ENCODE results near the gene LRRC72.
"Not testable (repeated sequence)": the region's sequence is repeated elsewhere in the genome, so short reads cannot be mapped to it uniquely, and the experiment has no call there.

LRRC72 gene

DNA sequence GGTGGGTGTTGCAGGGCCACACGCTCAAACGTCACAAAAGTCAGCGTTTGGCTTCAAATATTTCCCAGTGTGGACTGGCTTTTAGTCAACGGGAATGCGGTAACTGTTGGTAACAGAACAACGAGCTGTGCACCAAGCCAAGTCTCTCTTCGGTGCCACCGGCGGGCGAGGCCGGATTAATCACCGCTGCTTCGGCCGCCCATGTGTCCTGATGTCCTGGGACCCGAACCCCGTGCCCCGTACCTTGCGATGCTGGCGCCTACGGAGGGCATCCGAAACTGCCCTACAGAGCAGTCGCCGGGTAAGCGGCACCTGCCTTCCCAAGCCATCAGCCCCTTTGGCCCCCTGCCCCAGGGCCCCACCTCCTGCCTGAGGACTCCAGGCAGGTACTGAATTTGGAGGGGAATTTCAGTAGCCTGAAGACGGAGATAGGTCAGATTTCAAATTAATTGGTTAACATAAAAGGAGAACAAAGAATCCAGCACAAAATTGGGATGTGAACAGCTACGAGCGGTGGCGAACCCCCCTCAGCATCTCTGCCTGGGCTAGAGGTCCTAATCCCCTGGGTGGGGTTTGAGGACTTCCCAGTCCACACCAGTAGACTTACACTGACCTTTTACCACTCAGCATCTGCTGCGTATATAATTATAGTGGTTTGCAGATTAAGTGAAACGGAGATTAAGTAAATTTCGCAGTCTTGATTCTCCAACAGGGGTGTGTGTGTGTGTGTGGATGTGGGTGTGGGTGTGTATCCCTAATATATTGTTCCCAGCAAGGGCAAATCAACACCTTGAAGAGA, at the start of gene LRRC72:
LRRC72 (plus strand) TSS at position 84 of the 799 bp plus-strand sequence; CDS start at position 212, 128 bp downstream.
- DNase-seq = no peak

DNA sequence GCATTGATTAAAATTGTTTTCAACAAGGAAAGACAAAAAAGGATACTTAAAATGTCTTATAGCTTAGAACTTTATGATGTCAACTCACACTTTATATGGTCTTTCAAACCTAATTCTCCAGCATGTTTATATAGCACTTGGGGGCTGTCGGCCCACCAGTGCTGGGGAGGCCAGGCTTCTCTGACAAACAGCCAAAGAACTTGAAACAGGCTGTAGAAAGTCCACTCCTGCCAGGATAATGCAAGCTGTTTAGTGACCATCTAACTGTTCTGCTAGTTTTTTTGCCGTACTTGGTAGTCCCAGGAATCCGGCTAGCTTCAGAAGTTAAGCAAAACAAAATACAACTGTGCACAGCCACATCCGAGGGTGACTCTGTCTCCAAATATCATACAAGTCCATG, 47.5 kb upstream of the LRRC72 start:
- DNase-seq = no peak

DNA sequence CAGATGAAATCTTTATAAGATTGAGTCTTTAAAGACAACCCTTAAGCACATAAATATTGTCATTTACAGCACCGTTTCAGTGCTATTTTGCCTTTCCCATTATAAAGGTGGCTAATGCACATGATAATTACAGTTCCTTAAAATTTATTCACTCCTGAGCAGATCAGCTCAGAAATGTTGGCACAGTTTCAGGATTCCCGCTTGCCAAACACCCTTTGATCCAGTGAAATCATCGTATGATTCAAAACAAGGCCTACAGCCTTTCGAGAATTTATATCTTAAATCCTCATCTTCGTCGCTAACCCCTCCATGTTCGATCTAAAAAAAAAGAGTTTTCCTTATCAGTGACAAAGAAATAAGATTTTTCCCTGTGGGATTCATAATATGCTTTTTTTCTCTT, 47.0 kb upstream of the LRRC72 start:
- no peak for DNase-seq

DNA sequence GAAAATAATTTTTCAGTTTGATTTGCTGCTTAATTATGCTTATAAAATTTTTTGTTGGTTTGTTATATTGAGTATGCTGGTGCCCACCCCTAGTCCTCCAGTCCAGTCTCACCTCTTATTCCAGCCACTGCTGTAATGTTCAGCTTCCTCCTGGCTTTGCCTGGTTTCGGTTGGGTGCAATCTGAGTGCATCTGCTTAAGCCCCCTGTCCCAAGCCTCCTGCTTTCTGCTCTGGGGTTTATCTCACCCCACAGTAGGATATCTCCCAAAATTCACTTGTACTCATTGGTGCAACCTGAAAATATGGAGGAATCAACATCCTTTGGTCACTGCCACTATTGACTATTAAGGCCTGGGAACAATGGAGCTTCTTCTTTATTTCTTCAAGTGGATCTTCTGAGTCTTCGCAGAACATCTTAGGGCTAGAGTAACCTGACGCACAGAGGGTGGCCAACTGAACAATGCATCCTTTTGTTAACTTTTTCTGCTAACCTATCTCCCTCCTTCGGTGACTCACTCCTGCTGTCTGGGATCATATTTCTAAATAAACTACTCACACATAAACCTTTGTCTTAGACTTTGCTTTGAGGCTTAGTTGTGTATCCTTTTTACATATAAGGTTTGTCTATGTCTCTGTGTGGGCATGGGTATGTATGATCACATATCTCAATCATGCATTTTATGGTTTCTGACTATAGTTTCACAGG, 42.0 kb upstream of the LRRC72 start:
- no peak for DNase-seq

DNA sequence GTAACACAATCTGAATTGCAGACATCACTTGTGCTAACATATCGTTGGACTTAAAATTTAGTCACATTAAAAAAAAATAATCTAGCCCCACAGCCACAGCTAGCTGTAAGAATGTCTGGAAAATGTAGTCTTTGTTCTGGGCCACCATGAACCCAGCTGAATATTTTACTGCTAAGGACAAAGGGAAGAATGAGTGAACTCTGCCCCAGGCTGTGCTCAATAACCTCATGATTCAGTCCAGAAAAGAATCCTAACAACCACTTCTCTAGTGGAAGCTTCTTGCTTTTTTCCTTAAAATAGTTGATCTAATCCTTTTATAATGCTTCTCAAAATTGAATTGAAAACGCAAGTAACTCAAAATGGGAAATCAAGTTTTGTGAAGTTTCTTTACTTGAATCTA, 35.5 kb upstream of the LRRC72 start:
- no peak for DNase-seq

DNA sequence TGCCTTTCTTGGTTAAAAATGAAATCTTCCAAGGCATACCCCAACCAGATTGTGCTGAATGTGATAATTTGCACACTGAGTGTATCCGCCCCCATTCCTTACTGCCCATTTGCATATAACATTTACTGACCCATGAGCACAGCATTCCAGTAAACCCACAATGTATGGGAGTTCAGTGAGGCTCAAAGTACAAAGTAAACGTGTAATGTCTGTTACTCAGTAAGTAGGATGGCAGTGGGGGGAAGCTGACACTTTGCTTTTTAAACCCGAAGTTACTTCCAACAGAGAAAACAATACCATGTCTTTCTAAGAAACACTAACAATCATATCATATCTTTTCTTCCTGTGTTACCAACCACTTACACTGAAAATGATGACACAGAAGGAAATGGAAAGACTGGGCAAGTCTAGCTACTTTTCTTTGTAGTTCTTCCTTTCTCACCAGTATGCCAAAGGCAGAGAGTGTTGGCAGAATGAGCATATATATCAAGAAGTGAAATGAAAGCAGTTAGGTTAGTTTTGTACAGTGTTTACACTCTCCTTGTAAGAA, 34.0 kb upstream of the LRRC72 start:
- DNase-seq = peak; percentile 48

DNA sequence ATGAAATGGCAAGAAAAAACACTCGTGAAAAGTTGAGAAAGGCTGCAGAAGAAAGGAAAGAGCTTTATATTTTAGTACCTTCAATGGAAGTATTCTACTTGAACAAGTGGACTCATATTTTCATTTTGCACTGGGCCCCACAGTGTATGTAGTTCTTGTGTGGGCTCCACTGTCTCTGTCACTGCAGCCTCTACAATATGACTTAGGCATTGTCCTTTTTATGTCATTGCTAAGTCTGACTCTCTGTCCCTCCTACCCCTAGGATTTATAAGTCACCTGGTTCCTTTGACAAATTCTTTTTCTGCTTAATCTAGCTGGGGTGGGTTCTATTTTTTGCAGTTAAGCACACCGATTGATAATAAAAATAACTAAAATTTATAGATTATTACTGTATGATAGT, 33.4 kb upstream of the LRRC72 start:
- no peak for DNase-seq

DNA sequence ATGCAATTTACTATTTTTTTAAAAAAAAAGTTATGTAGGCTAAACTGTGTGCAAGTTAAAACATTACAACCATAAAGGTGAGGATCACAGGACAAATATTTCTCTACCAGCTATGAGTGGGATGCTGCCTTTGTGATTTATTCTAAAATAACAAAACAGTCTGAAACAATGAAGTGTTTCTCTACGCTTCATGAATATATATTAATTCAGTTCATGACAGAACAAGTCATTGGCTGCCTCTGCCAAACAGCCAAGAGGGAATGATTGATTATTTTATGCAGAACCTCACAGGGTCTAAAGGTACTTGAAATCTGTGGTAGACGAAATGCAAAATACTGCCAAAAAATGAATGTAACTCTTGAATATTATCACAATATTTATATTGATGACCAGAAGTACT, 32.1 kb upstream of the LRRC72 start:
- DNase-seq = no peak

DNA sequence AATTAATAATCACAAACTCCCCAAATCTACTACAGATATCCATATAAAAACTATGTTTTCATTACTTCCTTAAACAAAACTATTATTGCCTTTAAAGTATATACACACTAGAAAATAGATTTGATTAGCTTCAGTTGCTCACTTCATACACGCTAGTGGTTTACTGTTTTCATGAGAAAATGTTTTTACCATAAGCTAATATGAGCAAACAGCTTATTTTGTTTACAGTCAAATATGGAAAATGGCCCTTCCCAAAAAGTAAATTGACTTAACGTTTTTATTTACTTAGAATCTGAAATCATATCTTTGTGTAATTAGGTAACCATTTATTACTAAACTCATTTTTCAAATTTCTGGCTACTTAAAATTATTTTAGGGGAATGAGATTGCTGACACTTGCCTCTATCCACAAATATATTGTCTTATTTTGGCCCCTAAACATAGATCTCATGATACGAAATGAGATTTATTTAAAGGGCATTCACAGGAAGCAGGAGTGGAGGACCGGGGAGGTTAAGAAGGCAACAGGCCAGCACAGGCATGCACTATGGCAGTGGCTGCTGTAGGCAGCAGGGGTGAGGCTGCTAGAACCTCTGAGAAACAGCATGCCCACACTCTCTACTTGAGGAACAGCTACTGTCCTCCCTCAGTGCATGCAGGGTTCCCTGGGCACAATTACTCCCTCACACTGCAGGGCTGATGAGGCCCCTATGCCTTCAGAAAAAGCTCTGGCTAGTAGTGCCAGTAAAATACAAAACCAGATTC, 31.5 kb upstream of the LRRC72 start:
- DNase-seq = no peak

DNA sequence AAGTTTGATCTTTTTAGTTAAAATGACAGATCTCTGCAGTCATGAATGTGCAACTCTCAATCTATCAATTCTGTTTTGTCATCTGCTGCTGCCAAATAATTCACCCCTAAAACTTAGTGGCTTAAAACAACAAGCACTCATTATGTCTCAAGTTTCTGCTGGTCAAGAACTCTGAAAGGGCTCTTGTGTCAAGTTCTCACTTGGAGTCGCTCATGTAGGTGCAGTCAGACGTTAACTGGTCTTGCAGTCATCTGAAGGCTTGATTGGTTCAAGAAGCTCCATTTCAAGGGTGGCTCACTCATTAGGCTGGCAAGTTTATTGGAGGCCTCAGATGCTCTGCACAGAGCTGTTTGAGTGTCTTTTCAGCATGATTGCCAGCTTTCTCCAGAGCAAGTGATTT, 28.5 kb upstream of the LRRC72 start:
- no peak for DNase-seq

DNA sequence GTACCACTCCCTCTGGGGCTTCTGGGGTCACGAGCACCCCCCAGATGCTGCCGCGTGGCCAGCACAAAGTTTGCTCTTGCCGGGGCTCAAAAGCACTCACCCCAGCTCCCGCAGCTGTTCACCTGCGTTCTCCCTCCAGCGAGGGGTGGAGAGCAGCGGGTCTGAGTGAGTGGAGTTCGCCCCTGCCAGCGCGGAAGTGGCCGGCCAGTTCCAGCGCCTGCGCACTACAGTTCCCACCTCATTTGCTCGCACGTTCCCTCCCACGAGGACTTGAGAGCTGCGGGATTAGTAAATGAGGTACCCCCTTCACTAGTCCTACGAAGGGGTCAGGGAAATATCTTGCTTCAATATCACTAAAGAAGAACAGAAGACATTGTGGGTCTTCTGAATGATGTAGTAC, 24.3 kb upstream of the LRRC72 start:
- no peak for DNase-seq

DNA sequence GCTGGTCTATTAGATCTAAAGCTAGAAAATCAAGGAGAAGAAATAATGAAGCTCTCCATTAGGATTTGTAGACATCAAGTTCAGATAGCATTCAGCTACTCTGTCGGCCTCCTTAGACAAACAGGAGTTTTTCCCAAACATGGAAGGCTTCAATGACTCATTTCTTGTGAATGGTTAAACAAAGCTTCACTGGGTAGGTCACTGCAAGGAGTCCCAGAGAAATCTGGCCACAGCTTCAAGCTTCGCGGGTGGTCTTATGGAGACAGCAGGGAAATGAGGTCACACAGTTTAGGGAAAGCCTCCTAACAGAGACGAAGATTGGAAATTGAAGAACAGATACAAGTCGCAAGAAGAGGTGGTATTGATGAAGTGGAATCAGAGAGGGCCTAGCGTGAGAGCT, 22.6 kb upstream of the LRRC72 start:
- DNase-seq = no peak

DNA sequence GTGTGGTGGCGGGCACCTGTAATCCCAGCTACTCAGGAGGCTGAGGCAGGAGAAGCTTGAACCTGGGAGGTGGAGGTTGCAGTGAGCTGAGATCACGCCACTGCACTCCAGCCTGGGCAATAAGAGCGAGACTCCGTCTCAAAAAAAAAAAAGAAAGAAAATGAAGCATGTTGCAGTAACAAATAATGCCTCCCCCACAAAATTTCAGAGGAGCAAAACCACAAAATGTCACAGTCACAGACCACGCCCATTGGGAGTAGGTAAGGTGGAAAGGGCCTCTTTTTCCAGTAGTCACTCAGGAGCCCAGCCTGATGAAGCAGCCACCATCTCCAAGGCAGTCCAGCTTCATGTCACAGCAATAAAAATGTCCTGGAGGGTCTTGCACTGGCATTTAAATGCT, 20.2 kb upstream of the LRRC72 start:
- DNase-seq = not testable (repeated sequence)

DNA sequence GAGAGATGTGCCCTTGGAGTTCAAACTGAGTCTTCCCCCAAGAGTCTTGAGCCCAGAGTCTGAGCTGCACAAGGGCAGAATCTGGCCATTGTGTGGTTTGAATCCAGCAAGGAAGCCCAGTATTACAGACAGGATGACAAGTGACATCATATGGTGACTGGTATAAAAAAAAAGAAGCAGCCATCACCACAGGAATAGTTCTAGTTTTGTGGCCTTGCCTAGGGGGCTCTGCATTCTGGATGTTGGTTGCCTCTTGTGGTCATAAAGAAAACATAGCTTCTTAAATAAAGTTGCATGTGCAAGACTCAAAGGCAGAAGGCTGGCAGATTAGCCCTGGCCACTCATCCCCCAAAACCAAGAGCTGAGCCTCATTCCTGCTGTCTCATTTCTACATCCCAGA, 16.8 kb upstream of the LRRC72 start:
- no peak for DNase-seq

DNA sequence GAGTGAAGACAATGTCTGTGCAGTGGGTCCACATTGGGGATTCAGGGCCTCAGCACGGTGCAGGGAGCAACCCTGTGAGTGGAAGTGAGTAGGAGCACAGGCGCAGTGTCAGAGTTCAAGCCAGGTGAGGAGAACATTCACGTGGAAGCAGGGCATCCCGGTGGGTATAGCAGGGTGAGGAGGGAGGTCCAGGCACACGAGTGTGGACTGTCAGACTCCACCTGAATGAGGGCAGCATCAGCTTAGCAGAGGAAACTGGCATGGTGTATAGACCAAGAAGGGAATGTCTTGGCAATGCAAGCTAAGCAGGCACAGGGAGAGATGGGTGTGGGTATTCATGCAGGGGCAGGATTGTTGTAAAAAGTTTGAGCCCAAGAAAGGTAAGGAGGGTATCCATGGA, 15.3 kb upstream of the LRRC72 start:
- DNase-seq = no peak

DNA sequence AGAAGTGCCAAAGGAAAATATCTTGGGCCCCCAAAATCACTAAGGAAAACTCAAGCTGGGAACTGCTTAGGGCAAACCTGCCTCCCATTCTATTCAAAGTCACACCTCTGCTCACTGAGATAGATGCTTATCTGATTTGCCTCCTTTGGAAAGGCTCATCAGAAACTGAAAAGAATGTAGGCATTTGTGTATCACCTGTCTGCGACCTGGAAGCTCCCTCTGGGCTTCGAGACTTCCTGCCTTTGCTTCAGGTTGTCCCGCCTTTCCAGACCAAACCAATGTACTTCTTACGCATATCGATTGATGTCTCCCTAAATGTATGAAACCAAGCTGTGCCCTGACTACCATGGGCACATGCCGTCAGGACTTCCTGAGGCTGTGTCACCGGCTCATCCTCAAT, 14.5 kb upstream of the LRRC72 start:
- DNase-seq = no peak

DNA sequence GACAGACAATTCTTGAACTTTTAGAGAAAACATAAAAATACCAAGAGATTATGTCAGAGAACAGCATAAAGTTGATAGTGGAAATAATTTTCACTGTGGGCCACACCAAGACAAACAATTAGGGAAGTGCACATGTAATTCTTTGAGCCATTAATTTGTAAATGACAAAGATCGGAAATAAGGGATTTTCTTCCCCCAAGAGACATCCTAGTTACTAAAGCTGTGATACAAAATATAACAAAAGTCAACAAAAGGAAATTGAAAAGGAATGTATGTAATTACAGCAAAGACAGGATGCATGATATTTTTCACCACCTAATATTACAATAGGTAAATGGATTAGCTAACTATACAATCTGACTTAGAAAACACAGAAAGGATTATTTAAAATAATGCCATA, 12.4 kb upstream of the LRRC72 start:
- DNase-seq = no peak

DNA sequence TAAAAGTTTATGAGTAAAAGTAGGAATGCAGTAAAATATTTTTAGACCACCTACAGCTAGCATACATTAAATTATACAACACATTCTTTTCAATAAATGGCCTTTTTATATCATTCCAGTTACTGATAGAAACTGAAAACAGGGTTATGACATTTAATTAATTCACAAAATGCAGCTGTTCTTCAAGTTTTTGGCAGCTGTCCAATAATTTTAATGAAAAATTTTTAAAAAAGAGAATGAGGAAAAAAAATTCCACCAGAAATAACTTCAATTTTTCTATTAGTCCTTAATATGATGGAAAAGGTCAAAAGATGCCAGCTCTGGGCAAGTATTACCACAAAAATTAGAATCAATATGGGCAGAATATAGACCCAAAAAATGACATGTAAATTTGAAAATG, 11.9 kb upstream of the LRRC72 start:
- DNase-seq = no peak

DNA sequence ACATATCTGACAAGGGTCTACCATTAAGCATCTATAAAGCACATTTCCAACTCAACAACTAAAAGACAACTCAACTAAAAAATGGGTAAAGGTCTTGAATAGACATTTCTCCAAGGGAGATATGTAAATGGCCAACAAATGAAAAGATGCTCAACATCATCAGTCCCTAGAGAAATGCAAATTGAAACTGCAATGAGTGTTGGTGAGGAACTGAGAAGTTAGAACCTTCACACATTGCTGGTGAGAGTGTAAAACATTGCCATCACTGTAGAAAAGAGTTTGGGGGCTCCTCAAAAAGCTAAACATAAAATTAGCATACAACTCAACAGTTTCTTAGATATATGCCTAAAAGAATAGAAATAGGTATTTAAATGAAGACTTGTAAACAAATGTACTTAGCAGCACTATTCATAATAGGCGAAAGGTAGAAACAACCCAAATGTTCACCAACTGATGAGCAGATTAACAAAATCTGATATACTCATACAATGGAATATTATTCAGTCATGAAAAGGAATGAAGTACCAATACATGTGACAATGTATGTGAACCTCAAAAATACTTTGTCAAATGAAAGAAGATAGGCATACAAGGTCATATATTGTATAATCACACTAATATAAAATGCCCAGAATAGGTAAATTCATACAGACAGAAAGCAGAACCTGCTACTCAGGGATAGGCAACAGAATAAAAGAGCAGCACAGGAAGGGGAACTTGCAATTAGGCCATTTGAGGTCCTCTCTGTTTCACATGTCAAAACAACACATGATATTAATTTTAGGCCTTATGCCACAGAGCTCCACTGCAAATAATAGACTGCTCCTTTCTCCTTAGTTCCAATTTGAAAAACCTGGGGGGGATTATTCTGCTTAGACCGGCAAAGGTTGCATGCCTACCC, 10.6 kb upstream of the LRRC72 start:
- DNase-seq = no peak

DNA sequence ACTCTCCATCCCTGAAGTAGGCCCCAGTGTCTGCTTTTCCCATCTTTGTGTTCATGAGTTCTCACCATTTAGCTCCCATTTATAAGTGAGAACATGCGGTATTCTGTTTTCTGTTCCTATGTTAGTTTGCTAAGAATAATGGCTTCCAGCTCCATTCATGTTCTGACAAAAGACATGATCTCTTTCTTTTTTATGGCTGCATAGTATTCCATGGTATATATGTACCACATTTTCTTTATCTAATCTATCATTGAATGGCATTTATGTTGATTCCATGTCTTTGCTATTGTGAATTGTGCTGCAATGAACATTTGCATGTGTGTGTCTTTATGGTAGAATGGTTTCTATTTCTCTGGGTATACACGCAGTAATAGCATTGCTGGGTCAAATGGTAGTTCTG, 6.6 kb upstream of the LRRC72 start:
- not testable (repeated sequence) for DNase-seq

DNA sequence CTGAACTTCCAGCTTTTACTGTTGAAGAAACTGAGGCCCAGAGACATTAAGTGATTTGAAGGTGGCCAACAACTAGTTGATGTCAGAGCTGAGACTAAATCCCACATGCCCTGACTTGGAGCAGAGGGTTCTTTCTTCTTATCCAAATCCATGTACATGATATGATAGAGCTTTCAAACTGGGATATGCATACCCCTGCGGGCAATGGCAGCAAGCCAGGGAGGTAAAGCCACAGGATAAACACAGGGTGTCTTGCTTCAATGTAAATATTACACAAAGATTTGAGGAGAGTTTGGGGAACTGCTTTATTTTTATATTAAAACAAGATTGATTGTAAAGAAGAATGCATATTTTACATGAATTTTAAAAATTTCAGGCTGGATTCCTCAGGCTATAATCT, 2.3 kb upstream of the LRRC72 start:
- no peak for DNase-seq

DNA sequence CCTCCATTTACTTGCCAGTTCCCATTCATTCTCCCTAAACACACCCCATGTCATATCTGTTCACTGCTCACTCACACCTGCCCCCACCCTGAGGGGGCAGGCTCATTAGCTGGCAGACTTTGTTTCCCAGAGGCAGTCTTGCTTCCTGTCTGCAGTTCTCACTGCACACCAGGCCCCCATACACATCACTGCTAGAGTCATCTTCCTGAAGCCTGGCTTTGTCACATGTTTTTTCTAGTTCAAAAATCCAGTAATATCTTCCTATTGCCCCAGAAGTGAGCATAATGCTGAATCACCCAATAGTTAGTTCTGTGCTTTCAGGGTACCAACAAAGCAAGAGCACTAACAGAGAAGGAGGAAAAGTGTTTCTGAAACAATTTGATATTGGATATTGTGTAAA, 1.9 kb downstream of the LRRC72 start:
- DNase-seq = no peak

DNA sequence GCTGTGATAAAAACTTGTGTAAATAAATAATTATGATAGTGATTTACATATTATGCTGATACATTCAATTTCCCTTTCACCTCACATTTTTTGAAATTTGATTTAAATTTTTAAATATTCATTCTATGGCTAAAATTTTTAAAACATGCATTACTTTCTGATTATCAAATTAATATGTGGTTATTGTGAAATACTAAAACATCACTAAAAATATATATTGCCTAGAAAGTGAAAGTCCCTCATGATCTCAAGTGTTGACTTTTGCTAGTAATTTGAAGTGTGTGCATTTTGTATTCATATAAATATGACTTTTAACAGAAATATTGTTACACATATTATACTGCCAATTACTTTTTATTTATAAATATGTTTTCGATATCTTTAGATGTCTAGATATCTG, 3.1 kb downstream of the LRRC72 start:
- no peak for DNase-seq

All from activated CD4-positive, alpha-beta T cell treated with anti-CD3 and anti-CD28 coated beads, Interleukin-10, Interleukin-2, amounts not matched to agents 100 ng/mL and 50 ng/mL, durations not matched to agents 16 hours and 8 hours (primary cell).